H1 (cell line): ENCODE data around the gene CBL. TPM values are rescaled to one million over a fixed set of nuclear protein-coding genes. Genes with fewer than 3 reads are reported as not detected.

Source experiments
- BCL11A ChIP-seq, 2 experiments: IDR thresholded peaks; one replicate each; pipeline ENCODE4 v1.6.1; 2011; ENCODE audit warnings: low read depth in 2 of 2, low read length in 2 of 2, mild to moderate bottlenecking in 2 of 2
- CREB1 ChIP-seq: IDR thresholded peaks from 2 replicates; pipeline ENCODE4 v1.6.1; 2012; ENCODE audit warnings: inconsistent platforms
- polyA plus RNA-seq, 7 experiments: library from polyadenylated mRNA; depleted of rRNA in 3 of 7; stranded (reverse) in 5 of 7; unstranded in 2 of 7; fragments of >200 nt in 5 of 7; fragments of 200-250 nt in 2 of 7; gene quantifications; 1 replicate in 5 of 7; 2 replicates in 1 of 7; 4 replicates in 1 of 7; pipeline versions ENCODE4 v1.2.1 to v1.2.3, GENCODE V29; 2011 to 2013; ENCODE audit warnings: missing spikeins in 2 of 7, mixed read lengths in 2 of 7
- total RNA-seq: library from RNA; stranded (reverse); fragmentation: NEBNext Ultra II Directional; extraction: Animal tissue kit (Norgen Biotek cat#: 25700); gene quantifications from 2 replicates; pipeline ENCODE4 v1.2.1, GENCODE V29; 2021
- TF ChIP-seq, protein P1 (sequence below): IDR thresholded peaks from 2 replicates; pipeline ENCODE4 v1.6.1; 2012; ENCODE audit warnings: inconsistent platforms

CBL gene
- total and polyA plus RNA-seq, 2 of the 8 experiments (the other 6 are each of a cell fraction or from before 2014, with no cell fraction given) = 23.1 to 57.8 TPM

- no peak for TF ChIP-seq BCL11A (IDR thresholded peaks at IDR 0.05; ENCODE audit: low read depth in 2 of 2, low read length in 2 of 2)
- TF ChIP-seq, protein P1, sequence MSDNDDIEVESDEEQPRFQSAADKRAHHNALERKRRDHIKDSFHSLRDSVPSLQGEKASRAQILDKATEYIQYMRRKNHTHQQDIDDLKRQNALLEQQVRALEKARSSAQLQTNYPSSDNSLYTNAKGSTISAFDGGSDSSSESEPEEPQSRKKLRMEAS = no peak
- TF ChIP-seq CREB1 = no peak
Measured at GRCh38 chr11:119258983-119259382, 52.8 kb downstream of the CBL start (continued).
